ENCODE measurements around the gene TEX264. TPM values are rescaled to one million over a fixed set of nuclear protein-coding genes. Genes with fewer than 3 reads are reported as not detected.

The TEX264 gene
- total RNA-seq, 1 experiment from 2014 or later, result 21.4 TPM

- intact Hi-C loops (cut with micrococcal nuclease; ENCODE audit: unreplicated experiment), result no loop called here
- ChIA-PET POLR2A (ENCODE audit: low non-redundant PET) (no interaction called here), CTCF (interaction anchor here (0.6 kb wide), 1 partner anchor 1229 kb away, joined by 3 read pairs; no protein-coding TSS in a partner anchor)
- no peak overlapping the region for H3K27ac ChIP-seq (ENCODE audit: low read depth, low read length, poor library complexity, severe bottlenecking)
- H3K4me3 ChIP-seq (ENCODE audit: low read depth, low read length, poor library complexity, severe bottlenecking), result no peak overlapping the region
- no peak for DNase-seq (ENCODE audit: low spot score)
- H3K9me3 ChIP-seq (ENCODE audit: low read depth, low read length, poor library complexity, severe bottlenecking), result no peaks in the 10 kb centered on the region
- TF ChIP-seq CTCF (conservative IDR thresholded peaks at IDR 0.05; ENCODE audit: low read depth, low read length) (no peak), EZH2 (IDR thresholded peaks at IDR 0.05; ENCODE audit: borderline replicate concordance, low read depth, low read length, poor library complexity, severe bottlenecking) (no peak)
- no peaks in the 10 kb centered on the region for H3K27me3 ChIP-seq (replicated peaks; ENCODE audit: insufficient read depth, low read depth, low read length, poor library complexity)
- BruUV-seq (replicated peaks), result no TSS peak
- H3K36me3 ChIP-seq (ENCODE audit: insufficient read depth, low read length, poor library complexity, severe bottlenecking), result no peaks in the 10 kb centered on the region
- peaks cover 9% of the 10 kb centered on the region for H3K4me1 ChIP-seq (ENCODE audit: insufficient read depth, low read length, poor library complexity, severe bottlenecking)
These were observed 4.2 kb downstream of the TEX264 start for GRCh38 chr3:51675201-51675611.

DNA sequence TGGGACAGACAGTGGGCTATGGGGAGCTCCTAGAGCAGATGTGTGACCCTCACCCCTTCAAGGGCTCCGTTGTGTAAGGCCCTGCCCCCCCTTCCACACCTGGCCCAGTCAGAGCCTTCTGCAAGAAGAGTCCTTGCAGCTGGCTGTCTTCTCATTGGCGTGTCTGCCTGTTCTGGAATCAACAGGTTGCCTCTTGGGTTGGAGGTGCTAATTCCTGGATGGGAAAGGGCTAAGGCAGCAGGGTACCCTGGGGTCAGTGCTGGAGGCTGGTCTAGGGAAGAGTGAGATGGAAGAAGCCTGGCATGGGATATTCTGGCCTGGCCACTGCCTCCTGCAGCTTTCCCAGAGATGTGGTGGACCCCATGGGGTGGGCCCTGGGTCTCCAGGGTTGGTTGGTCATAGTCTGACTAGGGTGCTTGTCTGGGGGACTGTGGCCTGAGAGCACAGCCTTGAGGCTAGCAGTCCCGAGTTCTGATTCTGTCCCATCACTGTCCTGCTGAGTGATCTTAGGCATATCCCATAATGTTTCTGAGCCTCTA lies 5.1 kb downstream of the TEX264 start:
- TF ChIP-seq EZH2 (IDR thresholded peaks at IDR 0.05; ENCODE audit: borderline replicate concordance, low read depth, low read length, poor library complexity, severe bottlenecking), result no peak
- no peak for TF ChIP-seq CTCF (conservative IDR thresholded peaks at IDR 0.05; ENCODE audit: low read depth, low read length)
- intact Hi-C loops (cut with micrococcal nuclease; ENCODE audit: unreplicated experiment), result no loop called here
- CTCF ChIA-PET, result interaction anchor here (0.6 kb wide), 1 partner anchor 1230 kb away, joined by 3 read pairs; no protein-coding TSS in a partner anchor
- Histone ChIP-seq H3K36me3 (ENCODE audit: insufficient read depth, low read length, poor library complexity, severe bottlenecking) (no peaks in the 10 kb centered on the region), H3K27me3 (replicated peaks; ENCODE audit: insufficient read depth, low read depth, low read length, poor library complexity) (no peaks in the 10 kb centered on the region), H3K4me3 (ENCODE audit: low read depth, low read length, poor library complexity, severe bottlenecking) (no peak overlapping the region), H3K27ac (ENCODE audit: low read depth, low read length, poor library complexity, severe bottlenecking) (no peak overlapping the region), H3K9me3 (ENCODE audit: low read depth, low read length, poor library complexity, severe bottlenecking) (no peaks in the 10 kb centered on the region), H3K4me1 (ENCODE audit: insufficient read depth, low read length, poor library complexity, severe bottlenecking) (peaks cover 9% of the 10 kb centered on the region)
- BruUV-seq (replicated peaks), result no TSS peak
- DNase-seq (ENCODE audit: low spot score), result no peak
- POLR2A ChIA-PET (ENCODE audit: low non-redundant PET), result no interaction called here

DNA sequence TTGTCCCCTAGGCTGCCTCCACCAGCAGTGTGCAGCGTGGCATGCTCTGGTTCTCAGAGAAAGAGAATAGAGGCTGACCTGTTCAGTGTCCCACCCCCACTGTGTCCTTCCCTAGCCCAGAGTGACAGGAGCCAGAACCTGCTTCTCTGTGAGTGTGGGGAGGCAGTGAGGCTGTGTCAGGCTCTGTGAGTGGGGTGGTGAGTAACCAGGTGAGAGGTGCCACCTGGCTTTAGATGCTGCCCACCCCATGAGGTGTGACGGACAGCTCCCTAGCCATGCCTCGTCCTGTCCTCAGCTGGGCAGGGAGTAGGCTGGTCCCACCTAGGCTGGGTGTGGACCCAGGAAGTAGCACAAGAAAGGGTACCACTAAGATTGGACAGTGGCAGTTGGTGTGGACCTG lies 6.3 kb downstream of the TEX264 start:
- Histone ChIP-seq H3K36me3 (ENCODE audit: insufficient read depth, low read length, poor library complexity, severe bottlenecking) (no peaks in the 10 kb centered on the region), H3K27me3 (replicated peaks; ENCODE audit: insufficient read depth, low read depth, low read length, poor library complexity) (no peaks in the 10 kb centered on the region), H3K4me1 (ENCODE audit: insufficient read depth, low read length, poor library complexity, severe bottlenecking) (peaks cover 11% of the 10 kb centered on the region), H3K9me3 (ENCODE audit: low read depth, low read length, poor library complexity, severe bottlenecking) (no peaks in the 10 kb centered on the region), H3K4me3 (ENCODE audit: low read depth, low read length, poor library complexity, severe bottlenecking) (no peak overlapping the region), H3K27ac (ENCODE audit: low read depth, low read length, poor library complexity, severe bottlenecking) (no peak overlapping the region)
- ChIA-PET CTCF (no interaction called here), POLR2A (ENCODE audit: low non-redundant PET) (no interaction called here)
- BruUV-seq (replicated peaks), result no TSS peak
- intact Hi-C loops (cut with micrococcal nuclease; ENCODE audit: unreplicated experiment), result no loop called here
- TF ChIP-seq CTCF (conservative IDR thresholded peaks at IDR 0.05; ENCODE audit: low read depth, low read length) (no peak), EZH2 (IDR thresholded peaks at IDR 0.05; ENCODE audit: borderline replicate concordance, low read depth, low read length, poor library complexity, severe bottlenecking) (no peak)
- DNase-seq (ENCODE audit: low spot score), result no peak

Measured in A673 (cell line).